T-helper 2 cell (primary cell): ENCODE data around the gene MBP.
A peak's percentile ranks its signal among the peaks of the same experiment; 100 is the strongest.

Experiments
- DNase-seq, 5 experiments: peaks; one replicate each; pipeline versions ENCODE4 v3.0.0 to v3.0.0-alpha.2; 2012 to 2022

The MBP gene

GRCh38 chr18:77004555-77005380 lies 127.8 kb downstream of the MBP start:
- DNase-seq = peak in 1 of 5 experiments; percentile 49

- DNase-seq = peak in 1 of 5 experiments; percentile 26
These were observed 129.3 kb downstream of the MBP start for GRCh38 chr18:77003316-77003715.

DNA sequence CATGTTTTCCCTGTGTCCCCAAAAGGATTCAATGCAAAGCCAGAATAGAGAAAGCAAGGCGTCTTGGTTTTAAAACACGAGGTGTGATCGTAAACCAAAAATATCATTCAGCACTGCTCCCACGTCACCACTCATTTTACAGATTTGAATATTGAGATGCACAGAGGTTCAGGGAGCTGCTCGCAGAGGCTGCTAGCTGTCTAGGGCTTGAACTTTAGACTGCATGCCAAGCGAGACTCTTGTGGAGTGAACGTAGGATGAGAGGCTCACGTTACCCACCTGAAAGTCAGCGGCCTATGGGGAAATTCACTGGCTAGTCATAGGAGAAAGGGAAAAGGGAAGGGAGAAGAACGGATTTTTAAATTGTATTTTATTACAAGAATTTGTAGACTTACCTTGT lies 130.1 kb downstream of the MBP start:
- no peak for DNase-seq

- no peak for DNase-seq
These were observed 130.6 kb downstream of the MBP start for GRCh38 chr18:77001979-77002378.

DNA sequence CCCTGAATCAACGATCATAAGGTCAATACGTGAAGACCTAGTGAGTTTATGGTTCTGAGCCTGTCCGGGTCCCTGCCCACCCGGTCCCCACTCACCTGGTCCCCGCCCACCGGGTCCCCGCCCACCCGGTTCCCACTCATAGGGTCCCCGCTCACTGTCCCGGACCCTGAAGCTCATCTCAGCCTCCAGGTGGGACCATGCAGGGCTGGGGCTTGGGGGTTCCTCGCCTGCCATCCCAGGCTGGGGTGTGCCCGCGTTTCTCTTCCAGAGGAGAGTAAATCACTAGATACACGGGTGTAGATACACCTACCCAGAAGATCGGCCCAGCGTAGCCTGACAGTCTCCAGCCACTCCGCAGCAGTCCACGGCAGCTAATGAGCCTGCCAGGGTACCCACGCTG lies 131.5 kb downstream of the MBP start:
- DNase-seq = no peak

DNA sequence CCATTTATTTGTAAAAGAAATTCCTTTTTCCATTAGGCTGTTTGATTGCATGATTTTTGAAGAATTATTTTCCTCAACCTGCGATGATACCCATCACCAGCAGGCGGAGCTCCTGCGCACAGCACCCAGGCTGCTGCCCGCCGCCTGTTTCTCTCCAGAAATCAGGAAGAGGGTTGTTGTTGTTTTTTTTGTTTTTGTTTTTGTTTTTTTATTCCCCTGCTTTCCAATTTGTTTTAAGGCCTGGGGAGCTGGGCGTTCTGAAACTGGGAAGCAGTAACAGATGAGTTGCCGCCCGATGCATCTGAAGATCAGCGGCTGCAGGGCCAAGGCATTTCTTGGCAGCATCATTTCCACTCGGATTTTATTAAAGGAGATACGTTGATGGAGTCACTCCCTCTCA lies 132.1 kb downstream of the MBP start:
- peak in 4 of 5 experiments; percentile 28 to 45 (median 33) for DNase-seq

DNA sequence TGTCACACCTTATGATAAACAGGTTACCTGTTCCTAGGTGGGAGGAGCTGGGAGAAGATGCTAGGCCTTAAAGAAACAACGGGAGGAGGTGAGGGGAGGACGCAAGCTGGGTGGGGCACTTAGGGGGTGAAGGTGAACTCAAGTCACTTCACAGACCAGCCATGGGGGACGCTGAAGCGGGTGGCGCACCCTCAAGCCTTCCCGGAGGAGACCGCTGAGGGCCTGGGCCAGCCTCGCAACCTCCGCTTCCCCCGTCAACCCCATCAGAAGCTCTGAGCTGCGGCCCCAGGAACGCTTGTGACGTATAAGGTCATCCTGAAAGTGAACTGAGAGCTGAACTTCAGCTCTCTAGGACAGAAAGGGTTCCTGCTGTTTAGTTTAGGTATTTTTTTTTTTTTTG lies 133.5 kb downstream of the MBP start:
- no peak for DNase-seq

- no peak for DNase-seq
These were observed 134.4 kb downstream of the MBP start for GRCh38 chr18:76997951-76998808.

- DNase-seq = no peak
These were observed 136.2 kb downstream of the MBP start for GRCh38 chr18:76996429-76996828.

DNA sequence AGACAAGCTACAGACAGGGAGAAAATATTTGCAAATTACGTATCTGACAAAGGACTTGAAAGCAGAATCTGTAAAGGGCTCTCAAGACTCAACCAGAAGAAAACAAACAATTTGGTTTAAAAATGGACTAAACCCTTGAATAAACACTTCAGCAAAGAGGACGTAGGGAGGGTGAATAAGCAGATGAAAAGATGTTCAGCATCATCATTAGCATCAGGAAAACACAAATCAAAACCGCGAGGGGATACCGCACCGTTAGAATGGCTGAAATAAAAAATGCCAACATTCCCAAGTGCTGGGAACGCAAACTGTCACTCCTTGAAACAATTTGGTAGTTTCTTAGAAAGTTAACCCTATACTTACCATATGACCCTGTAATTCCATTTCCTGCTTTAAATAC lies 136.7 kb downstream of the MBP start:
- no peak for DNase-seq

GRCh38 chr18:76994086-76994654 lies 138.4 kb downstream of the MBP start:
- peak in 1 of 5 experiments; percentile 39 for DNase-seq

DNA sequence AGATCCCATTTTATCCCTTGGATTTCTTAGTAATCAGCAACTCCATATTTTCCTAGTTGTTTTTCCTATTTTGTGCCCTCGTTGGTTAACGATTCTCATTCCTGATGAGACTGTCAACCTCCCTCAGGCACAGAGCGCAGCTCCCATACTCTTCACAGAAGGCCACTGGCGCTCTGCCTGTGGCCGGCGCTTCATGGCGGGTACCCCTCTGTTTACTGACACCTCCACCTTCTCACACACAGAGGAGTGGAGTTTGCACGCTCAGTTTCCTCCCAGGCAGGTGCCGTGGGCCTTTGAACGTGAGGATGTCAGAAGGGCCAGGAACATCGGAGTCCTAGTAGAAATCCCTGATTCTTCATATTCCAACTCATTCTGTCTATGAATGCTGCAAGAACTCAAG lies 139.0 kb downstream of the MBP start:
- DNase-seq = no peak

DNA sequence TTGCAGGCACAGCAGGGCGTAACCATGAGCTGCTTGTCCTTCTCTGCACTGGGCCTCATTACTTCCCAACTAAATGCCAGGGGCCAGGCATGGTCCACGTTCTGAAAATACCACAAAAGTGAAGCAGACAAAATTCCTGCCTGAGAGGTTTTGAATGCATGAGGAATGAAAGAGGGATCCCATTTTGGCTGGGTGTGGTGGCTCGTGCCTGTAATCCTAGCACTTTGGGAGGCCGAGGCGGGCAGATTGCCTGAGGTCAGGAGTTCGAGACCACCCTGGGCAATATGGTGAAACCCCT lies 139.5 kb downstream of the MBP start:
- DNase-seq = no peak

DNA sequence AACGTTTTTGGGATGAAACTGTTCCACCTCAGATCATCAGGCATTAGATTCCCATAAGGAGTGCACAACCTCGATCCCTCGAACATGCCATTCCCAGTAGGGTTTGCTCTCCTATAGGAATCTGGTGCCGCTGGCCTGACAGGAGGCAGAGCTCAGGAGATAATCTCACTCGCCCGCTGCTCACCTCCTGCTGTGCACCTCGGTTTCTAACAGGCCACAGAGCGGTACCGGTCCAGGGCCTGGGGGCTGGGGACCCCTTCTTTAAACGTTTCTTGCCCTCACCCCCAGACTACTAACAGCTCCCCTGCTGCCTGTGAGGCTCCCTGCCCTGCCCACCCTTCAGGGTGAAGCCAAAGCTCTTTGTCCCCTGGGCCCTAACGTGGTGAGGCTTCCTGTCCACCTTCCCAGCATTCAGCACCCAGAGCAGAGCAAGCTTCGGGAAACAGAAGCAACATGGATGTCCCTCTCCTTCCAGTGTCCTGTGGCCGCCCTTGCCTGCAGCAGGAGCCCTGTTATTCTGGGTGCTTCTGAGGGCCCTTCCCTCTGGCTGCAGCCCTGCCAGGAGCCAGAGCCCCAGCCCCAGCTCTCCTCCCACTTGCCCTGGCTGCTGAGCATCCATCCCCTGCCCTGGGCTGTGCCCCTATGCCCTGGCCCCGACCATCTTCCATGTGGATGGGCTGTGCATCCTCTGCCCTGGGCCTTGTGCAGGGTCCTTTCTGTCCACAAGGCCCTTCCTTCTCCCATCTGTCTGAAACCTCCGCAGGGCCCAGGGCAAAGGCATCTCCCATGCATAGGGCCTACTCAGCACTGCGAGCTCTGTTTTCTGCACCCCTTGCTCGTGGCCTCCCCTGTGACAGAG lies 140.1 kb downstream of the MBP start:
- no peak for DNase-seq

DNA sequence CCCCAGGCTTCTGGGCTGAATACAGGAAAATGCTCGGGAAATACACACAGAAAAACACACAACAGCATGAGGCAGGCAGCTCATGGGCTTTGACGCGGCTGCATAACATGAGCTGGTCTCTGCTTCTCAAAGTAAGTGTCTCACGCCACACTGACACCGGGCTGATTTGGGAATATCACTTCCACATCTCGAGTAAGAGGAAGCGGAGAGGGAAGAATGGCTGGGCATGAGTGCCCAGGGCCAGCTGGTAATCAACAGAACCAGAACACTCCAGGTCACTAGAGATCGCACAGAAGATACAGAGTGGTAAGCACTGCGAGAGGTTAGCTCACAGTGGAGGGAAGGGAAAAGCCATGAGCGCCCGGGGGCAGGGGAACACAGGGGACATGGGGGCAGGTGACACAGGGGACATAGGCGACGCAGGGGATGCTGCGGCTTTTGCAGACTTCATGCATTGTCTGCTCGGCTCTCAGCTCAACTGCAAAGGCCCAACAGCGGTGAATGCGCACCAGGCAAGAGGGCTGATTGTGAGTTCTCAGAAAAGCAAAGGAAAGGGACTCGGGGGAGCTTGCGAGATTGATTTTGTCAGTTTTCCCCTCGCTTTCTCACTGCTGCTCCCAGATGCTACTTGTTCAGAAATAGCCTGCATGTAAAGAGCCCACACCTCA lies 141.4 kb downstream of the MBP start:
- no peak for DNase-seq

DNA sequence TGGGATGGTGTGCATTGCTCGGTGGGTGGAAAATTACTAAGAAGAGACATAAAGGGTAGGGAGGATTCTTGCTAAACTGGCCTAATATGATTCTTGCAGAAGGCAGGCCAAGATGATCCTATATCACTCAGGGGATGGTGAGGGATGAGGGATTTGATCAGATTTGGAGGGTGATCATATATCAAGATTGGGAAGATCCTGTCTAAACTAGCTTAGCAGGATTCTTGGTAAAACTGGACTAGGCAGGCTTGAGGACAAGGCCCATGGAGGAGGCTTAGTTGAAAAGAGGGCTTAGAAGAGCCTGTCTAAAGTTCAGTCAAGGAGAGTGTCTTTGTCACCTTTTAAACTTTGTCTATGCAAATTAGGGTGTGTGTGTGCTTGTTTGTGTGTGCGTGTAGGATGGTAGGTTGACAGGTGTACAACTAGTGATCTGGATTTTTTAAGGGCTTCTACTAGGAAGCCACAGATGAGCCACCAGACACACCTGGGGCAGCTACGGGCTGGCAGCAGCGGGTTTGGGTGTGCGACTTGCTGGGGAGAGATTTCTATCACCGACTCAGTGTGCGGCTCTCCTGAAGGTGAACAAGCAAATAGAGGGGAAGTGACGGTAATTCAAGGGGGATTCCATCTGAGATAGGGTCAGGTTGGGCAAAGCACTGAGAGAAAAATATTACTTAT lies 142.1 kb downstream of the MBP start:
- DNase-seq = peak in 1 of 5 experiments; percentile 27

- no peak for DNase-seq
These were observed 142.9 kb downstream of the MBP start for GRCh38 chr18:76989647-76990190.

DNA sequence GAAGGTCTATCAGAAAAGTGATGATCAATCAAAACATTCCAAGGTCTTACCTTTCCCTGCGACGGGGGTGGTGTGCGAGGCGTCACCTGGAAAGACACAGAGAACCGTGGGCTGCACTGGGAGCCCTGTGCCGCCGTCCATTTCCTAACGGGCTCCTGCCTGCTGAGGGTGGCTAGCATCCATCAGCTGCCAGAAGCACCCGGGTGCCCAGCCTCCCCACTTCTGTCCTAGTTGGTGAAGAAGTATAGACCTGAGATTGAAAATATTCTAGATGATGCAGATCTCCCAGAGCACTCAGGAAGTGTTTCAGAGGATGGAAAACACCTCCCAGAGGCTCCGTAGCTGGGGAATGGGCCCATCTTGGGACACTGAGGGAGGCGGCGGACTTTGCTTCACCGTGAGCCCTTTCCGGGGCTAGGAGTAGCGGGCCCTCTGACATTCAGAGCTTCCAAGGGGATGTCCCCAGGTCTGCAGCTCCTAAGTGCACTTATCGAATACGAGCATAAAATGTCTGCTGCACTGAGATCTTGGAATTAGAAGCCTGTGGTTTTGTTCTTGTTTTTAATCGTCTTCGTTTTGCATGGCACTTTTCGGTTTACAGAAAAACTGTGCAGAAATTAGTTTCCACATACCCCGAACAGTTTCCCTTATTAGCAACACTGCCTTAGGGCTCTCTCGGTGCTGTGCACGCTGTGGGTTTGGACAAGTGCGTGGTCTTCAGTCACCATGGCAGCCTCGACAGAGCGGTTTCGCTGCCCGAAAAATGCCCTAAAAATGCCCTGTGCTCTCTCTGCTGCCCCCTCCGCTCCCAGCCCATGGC lies 143.5 kb downstream of the MBP start:
- DNase-seq = peak in 1 of 5 experiments; percentile 42

GRCh38 chr18:76988031-76988826 lies 144.4 kb downstream of the MBP start:
- no peak for DNase-seq
